Measurements from ENCODE around the gene C6orf62.
"Not testable (repeated sequence)": the region's sequence is repeated elsewhere in the genome, so short reads cannot be mapped to it uniquely, and the experiment has no call there.

C6orf62 gene

DNA sequence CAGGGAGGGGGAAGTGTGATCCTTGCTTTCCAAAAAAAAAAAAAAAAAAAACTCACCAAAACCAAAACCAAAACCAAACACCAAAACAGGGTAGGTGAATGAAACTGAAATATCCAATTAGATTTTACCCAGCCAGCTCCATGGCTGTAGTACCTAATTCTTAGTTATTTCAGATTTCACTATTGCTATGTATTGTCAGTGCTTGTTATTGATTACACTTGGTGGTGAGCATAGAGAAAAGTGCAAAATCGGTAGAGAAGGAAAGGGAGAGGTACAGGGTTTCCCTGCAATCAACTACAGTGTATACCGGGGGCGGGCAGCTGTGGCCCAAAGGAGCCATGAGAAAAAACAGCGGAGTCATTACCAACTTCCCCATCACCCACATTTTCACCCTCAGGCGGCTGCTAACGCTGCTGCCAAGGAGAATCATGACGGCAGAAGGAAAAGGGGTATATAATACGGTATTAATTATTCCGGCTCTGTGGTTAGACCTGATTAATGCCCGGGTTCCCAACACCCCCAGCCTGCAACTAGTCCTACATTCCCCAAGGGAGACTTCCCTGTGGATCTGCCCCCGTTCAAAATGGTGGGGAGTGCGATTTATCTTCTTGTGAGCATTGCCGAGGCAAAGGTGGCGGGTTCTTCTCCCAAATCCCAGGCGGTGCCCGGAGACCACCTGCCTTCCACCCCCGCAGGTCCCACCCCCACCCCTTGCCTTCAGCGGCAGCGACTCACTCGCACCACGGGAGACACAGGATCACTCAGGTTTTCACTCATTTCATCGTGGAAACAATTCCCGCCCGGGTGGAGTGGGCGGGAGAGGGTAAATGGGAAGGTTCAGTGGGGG, at the start of gene C6orf62:
C6orf62 (minus strand) TSS at position 30 of the 847 bp plus-strand sequence. CDS start 486 bp downstream, outside the sequence.
- DNase-seq (ENCODE audit: low read depth in 2 of 2): peak; percentile 46 to 49

DNA sequence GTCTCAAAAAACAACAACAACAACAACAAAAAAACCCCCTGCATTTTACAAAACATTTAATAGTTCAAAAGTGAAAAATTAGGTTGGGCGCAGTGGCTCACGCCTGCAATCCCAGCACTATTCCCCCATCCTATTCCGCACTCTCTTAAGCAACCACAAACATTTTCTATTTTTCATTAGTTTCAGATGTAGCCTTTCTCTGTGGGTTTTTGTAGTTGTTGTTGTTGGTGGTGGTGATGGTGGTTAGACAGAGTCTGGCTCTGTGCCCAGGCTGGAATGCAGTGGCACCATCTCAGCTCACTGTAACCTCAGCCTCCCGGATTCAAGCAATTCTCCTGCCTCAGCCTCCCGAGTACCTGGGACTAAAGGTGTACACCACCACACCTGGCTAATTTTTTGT, 49.4 kb upstream of the C6orf62 start:
- no peak for DNase-seq (ENCODE audit: low read depth in 2 of 2)

DNA sequence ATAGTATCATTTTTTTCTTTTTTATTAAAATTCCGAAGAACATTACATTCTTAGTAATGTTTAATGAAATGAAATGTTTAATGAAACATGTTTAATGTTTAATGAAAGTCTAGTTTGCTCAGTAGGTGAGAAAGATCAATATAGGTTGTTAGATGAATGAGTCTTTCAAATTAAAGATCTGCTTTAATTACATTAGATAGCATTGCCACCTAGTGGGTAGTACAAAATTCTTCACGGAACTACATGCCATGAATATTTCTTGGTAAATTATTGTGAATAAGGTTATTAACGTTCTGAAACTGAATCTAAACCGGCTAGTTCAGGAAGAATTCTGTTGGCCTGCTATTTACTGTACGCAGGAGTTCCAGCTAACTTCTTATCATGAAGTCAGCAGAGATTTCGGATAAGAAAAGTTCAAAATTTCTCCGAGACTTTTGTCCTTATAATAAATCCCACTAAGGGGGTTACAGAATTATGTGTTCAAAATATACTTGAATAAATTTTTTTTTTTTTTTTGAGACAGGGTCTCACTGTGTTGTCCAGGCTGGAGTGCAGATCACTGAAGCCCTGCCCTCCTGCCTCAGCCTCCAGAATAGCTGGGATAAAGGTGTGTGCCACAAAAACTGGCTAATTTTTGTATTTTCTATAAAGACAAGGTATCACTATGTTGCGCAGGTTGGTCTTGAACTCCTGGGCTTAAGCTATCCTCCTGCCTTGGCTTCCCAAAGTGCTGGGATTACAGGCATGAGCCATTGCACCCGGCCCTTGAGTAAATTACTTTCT, 47.9 kb upstream of the C6orf62 start:
- no peak for DNase-seq (ENCODE audit: low read depth in 2 of 2)

DNA sequence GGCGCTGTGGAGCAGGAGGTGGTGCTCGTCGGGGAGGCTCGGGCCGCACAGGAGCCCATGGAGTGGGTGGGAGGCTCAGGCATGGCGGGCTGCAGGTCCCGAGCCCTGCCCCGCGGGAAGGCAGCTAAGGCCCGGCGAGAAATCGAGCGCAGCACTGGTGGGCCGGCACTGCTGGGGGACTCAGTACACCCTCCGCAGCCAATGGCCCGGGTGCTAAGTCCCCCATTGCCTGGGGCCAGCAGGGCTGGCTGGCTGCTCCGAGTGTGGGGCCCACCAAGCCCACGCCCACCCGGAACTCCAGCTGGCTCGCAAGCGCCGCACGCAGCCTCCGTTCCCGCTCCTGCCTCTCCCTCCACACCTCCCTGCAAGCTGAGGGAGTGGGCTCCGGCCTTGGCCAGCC, 47.0 kb upstream of the C6orf62 start:
- not testable (repeated sequence) for DNase-seq (ENCODE audit: low read depth in 2 of 2)

DNA sequence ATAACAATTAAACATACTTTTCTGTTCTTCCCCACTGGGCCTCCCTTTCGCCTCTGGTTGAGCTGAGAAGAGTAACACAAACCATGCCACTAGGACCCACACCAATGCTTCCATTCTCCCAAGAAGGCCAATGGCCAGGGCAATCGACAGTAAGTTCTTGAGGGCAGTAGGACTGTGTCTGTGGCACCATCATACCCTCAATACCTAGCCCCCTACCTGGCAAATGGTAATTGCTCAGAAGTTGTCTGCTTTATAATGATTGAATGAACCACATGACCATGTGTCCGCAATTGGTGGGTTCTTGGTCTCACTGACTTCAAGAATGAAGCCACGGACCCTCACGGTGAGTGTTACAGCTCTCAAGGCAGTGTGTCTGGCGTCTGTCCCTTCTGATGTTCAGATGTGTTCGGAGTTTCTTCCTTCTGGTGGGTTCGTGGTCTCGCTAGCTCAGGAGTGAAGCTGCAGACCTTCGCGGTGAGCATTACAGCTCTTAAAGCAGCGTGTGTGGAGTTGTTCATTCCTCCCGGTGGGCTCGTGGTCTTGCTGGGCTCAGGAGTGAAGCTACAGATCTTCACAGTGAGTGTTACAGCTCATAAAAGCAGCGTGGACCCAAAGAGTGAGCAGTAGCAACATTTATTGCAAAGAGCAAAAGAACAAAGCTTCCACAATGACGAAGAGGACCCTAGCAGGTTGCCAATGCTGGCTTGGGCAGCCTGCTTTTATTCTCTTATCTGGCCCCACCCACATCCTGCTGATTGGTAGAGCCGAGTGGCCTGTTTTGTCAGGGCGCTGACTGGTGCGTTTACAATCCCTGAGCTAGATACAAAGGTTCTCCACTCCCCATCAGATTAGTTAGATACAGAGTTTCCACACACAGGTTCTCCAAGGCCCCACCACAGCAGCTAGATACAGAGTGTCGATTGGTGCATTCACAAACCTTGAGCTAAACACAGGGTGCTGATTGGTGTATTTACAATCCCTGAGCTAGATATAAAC, 46.2 kb upstream of the C6orf62 start:
- not testable (repeated sequence) for DNase-seq (ENCODE audit: low read depth in 2 of 2)

DNA sequence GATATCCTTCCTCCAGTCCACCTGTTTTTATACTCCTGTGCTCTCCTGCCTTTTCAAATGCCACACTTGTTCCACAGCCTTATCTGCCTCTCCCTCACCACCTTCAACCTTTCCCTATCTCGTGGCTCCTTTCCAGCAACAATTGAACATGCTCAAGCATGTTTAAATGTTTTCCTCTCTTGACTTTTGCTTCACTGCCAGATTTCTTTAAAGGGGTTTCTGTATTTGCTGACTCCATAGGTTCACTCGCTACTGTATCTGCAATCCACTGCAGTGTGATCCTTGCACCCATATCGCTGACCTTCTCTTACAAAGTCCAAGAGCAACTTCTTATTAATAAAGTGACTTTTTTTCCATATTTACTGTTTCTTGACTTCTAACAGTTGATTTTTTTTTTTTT, 44.6 kb upstream of the C6orf62 start:
- no peak for DNase-seq (ENCODE audit: low read depth in 2 of 2)

DNA sequence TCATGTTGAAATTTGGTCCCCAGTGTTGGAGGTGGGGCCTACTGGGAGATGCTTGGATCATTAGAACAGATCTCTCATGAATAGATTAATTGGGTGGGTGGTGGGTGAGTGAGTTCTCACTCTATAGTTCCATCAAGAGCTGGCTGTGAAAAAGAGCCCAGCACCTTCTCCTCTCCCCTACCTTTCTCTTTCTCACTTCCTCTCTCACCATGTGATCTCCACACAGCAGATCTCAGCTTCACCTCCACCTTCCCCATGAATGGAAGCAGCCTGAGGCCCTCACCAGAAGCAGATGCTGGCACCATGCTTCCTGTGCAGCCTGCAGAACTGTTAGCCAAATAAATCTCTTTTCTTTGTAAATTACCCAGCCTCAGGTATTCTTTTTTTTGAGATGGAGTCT, 42.9 kb upstream of the C6orf62 start:
- DNase-seq (ENCODE audit: low read depth in 2 of 2): no peak

DNA sequence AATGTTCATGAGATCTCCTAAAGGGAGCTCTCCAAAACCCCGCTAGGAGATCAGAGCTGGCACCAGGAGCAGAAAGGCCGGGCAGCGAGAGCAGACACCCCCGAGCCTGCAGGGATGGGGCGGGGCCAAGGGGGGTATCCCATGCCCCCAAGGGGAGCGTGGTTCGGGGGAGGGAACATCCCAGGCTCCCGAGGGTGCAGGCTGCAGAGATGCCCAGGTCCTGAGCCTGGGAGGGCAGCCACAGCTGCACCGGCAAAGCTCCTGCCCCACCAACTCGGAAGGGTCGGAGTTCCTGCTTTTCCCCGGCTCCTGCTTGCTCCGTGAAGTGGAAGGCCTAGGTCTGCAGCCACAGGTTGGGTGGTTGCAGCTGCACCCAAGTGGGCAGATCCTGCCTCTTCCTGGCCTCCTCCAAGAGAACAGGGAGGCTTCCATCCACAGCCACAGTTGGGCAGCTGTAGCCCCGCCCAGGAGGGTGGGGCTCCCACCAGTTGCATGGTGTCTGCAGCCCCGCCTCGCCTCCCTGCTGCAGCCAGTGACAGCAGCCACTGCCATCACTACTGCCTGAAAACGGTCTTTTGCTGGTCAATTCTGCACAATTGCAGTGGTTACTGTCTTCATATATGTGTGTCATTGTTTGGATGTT, 42.4 kb upstream of the C6orf62 start:
- DNase-seq (ENCODE audit: low read depth in 2 of 2): no peak

DNA sequence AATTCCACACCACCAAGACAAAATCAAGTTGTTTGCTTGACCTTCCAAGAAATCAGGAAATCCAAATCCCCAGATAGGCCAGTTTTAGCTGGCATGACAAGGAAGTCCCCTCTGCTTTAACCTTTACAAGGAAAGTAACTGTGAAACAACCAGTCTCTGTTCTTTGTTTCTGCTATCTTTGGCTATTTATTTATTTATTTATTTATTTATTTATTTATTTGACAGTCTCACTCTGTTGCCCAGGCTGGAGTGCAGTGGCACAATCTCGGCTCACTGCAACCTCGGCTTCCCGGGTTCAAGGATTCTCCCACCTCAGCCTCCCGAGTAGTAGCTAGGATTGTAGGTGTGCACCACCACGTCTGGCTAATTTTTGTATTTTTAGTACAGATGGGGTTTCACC, 41.3 kb upstream of the C6orf62 start:
- DNase-seq (ENCODE audit: low read depth in 2 of 2): no peak

DNA sequence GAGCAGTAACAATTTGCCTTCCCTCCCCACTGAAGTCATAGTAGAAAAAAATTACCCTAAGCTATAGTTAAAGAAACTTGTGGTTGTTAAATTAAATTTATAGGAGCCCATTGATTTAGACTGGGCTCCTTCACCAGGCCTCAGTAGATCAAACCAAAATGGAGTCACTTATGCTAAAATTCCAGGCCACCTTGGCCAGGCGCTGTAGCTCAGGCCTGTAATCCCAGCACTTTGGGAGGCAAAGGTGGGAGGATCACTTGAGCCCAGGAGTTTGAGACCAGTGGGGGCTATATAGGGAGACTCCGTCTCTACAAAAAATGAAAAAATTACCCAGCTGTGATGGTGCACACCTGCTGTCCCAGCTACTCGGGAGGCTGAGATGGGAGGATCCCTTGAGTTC, 40.8 kb upstream of the C6orf62 start:
- no peak for DNase-seq (ENCODE audit: low read depth in 2 of 2)

DNA sequence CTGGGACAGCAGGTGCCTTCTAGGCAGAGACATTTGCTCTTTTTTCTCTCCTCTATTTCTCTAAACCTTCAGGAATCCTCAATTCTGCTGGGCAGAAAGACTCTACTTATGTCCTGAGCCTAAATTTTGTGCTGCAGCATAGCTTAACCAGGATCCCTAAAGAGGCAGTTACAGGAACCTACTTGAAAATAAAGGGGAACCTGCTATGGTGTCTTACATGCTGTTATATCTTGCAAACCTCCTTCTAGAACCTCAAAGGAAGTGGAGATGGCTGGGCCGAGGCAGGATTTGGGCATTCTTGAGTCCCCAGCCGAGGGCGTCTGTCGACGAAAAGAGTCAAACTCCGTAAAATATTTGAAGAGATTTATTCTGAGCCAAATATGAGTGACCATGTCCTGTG, 38.7 kb upstream of the C6orf62 start:
- no peak for DNase-seq (ENCODE audit: low read depth in 2 of 2)

DNA sequence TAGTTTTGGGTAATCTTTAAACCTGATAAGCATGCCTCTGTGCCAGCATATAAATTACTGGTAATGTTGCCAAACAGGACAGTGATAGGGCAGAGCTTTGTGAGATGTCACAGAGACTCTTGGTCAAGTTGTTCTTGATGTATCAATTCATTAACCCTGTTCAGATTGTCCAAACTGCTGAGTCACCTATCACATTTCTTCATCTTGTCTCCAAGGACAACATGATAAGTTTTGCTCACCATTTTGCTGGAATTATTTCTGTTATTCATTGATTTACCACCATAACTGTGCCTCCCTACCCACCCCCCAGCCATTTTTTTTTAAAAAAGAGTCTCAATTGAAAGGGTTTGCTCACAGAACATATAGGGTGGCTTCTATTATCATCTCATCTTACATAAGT, 36.3 kb upstream of the C6orf62 start:
- no peak for DNase-seq (ENCODE audit: low read depth in 2 of 2)

DNA sequence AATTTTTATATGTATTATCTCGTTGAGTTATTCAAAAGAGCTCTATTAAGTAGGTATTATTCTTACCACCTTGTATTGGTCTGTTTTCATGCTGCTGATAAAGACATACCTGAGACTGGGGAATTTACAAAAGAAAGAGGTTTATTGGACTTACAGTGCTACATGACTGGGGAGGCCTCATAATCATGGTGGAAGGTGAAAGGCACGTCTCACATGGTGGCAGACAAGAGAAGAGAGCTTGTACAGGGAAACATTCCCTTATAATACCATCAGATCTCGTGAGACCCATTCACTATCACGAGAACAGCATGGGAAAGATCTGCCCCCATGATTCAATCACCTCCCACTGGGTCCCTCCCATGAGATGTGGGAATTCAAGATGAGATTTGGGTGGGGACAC, 35.4 kb upstream of the C6orf62 start:
- DNase-seq (ENCODE audit: low read depth in 2 of 2): not testable (repeated sequence)

DNA sequence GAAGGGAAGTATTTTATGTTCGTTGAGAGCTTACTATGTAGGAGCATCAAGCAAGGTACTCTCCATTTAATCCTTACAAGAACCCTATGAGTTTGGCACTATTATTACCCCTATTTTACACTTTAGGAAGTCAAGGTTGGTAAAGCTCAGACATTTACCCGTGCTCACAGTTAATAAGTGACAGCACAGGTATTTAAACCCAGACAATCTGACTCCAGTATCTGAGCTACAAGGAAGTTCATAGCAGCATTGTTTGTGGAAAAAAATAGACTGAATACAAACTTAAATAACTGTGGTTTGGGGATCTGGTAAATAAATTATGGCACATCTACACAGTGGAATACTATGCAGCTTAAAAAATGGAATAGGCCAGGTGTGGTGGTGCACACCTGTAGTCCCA, 34.6 kb upstream of the C6orf62 start:
- no peak for DNase-seq (ENCODE audit: low read depth in 2 of 2)

DNA sequence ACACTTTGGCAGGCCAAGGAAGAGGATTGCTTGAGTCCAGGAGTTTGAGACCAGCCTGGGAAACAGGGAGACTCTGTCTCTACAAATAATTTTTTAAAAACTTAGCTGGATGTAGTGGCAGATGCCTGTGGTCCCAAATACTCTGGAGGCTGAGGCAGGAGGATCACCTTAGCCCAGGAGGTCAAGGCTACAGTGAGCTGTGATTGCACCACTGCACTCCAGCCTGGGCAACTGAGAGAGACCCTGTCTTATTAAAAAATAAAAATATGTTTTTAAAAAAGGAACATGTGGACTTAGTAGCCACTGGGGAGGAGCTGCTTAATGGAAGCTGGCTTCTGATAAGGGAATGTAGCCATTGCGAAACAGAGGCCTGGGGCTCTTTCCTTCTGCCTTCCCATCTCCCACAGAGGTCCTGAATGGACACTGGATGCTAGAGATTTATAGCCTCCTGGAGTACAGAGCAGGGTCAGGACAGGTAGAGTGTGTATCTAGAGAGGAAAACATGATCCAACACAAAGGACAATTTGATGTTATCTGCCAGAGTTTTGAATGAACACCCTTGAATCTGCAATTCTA, 34.1 kb upstream of the C6orf62 start:
- DNase-seq (ENCODE audit: low read depth in 2 of 2): no peak

DNA sequence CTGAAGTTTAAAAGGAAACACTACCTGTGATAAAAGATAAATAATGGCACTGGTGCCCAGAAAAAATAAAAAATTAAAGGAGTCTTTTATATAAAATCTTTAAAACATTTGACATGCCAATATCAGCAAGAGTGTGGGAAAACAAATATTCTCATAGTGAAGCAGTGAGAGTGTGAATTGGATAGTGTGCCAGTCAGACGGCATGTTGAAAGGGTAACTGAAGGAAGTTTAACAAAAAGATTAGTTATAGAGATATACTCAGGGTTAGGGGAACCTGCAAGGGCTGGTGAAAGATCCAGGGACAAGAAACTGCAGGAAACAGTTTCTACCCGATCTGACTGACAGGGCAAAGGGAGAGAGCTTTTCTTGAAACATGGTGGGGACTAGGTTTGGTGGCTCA, 33.5 kb upstream of the C6orf62 start:
- DNase-seq (ENCODE audit: low read depth in 2 of 2): no peak

DNA sequence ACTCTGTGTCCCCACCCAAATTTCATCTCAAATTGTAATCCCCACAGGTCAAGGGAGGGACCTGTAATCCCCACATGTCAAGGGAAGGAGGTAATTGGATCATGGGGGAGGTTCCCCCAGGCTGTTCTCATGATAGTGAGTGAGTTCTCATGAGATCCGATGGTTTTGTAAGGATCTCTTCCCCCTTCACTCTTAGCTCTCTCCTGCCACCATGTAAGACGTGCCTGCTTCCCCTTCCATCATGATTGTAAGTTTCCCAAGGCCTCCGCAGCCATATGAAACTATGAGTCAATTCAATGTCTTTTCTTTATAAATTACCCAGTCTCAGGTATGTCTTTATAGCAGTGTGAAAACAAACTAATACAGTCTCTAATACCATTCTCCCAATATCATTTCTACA, 31.9 kb upstream of the C6orf62 start:
- not testable (repeated sequence) for DNase-seq (ENCODE audit: low read depth in 2 of 2)

DNA sequence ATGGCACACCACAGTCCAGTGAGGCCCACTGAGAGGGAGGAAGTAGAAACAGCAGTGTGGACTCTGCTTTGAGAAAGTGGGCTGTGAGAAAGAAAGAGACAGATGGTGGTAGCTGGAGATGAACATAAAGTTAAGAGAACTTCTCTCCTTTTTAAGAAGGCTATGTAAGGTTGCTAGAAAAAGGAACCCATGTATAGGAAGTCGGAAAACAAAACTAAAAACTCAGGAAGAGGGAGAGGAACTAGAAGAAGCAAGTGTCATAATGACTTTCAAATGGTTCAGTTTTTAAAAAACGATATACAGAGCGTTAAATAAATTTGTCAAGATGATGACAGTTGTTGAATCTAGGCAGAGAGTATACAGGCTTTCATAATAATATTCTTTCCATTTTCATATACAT, 30.3 kb upstream of the C6orf62 start:
- DNase-seq (ENCODE audit: low read depth in 2 of 2): no peak

DNA sequence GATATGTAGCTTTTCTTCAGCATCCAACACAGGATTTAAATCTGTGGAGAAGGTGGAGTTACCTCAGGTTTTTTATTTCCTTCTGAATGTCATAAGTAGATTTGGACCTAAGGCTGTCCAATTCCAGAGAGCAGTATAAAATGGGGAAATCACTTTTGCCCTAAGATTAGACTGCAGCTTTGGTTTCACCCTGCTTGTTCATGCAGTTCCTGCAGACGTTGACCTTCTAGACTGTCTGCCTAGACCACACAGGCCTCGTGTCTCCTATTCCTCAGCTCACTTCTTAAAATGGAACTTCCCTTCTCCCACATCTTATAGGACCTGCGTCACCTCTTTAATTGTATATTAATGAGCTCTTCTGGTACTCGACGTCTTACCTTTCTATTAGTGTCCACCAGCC, 26.0 kb upstream of the C6orf62 start:
- no peak for DNase-seq (ENCODE audit: low read depth in 2 of 2)

DNA sequence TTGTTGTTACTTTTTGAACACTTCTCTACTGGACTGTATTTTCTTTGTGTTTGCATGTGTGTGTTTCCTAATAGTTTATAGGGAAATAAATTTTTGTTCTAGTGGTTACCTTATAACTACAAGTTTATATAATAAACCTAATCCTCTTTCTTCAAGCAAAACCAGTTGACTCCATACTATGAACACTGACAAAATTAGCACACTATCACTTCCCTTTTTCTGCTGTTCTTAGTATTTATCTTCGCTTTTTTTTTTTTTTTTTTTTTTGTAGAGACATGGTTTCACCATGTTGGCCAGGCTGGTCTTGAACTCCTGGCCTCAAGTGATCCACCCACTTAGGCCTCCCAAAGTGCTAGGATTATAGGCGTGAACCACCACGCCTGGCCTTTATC, 25.0 kb upstream of the C6orf62 start:
- DNase-seq (ENCODE audit: low read depth in 2 of 2): no peak
